GM18951 (cell line): ENCODE results near the gene DNAH8.

Experiments used
- POLR2A ChIP-seq: IDR thresholded peaks from 4 replicates; pipeline ENCODE4 v1.6.1; 2011; ENCODE audit warnings: mild to moderate bottlenecking; ENCODE audit not compliant: insufficient read length, insufficient read depth; ENCODE audit errors: extremely low read depth
- in situ Hi-C: fragments of 300-500 bp; cut with MboI; formaldehyde crosslinking; loops from one replicate; pipeline ENCODE4 v1.12.0; 2022; ENCODE audit warnings: low sequenced_read_pairs, mixed read lengths, inconsistent platforms; ENCODE audit not compliant: unreplicated experiment

Gene DNAH8, protein sequence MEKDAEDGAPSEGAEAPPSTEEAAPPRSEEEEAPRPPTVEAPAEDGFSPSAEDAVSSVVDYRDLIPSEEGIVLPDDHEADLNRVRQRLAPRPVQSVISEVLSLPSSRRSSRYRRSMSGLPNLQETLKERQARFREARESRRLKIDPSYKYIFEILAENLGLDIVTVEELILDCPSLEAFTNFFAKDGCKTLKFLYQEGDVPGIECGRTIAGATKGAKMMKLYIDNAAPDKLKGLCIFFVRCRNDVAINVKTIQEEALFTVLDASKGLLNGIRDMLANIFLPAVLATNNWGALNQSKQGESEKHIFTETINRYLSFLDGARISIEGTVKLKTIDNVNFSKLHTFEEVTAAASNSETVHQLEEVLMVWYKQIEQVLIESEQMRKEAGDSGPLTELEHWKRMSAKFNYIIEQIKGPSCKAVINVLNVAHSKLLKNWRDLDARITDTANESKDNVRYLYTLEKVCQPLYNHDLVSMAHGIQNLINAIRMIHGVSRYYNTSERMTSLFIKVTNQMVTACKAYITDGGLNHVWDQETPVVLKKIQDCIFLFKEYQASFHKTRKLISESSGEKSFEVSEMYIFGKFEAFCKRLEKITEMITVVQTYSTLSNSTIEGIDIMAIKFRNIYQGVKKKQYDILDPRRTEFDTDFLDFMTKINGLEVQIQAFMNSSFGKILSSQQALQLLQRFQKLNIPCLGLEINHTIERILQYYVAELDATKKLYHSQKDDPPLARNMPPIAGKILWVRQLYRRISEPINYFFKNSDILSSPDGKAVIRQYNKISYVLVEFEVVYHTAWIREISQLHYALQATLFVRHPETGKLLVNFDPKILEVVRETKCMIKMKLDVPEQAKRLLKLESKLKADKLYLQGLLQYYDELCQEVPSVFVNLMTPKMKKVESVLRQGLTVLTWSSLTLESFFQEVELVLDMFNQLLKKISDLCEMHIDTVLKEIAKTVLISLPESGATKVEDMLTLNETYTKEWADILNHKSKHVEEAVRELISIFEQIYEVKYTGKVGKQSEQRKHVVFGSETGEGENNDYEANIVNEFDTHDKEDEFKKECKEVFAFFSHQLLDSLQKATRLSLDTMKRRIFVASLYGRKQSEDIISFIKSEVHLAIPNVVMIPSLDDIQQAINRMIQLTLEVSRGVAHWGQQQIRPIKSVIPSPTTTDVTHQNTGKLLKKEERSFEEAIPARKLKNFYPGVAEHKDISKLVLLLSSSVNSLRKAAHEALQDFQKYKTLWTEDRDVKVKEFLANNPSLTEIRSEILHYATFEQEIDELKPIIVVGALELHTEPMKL (N-terminal part only)

GRCh38 chr6:38715016-38715689 lies at the start of gene DNAH8:
TSS of gene DNAH8 (plus strand) at chr6:38715311. CDS start at chr6:38722810, 7,499 bp downstream.
- no peak for TF ChIP-seq POLR2A
- in situ Hi-C loops: no loop called here

- in situ Hi-C loops: no loop called here
- no peak for TF ChIP-seq POLR2A
Measured at GRCh38 chr6:38671885-38672467, 43.1 kb upstream of the DNAH8 start.

GRCh38 chr6:38673397-38674165 lies 41.5 kb upstream of the DNAH8 start:
- no peak for TF ChIP-seq POLR2A
- in situ Hi-C loops: no loop called here

- no peak for TF ChIP-seq POLR2A
- in situ Hi-C loops: no loop called here
Measured at GRCh38 chr6:38676236-38676973, 38.7 kb upstream of the DNAH8 start.

DNA sequence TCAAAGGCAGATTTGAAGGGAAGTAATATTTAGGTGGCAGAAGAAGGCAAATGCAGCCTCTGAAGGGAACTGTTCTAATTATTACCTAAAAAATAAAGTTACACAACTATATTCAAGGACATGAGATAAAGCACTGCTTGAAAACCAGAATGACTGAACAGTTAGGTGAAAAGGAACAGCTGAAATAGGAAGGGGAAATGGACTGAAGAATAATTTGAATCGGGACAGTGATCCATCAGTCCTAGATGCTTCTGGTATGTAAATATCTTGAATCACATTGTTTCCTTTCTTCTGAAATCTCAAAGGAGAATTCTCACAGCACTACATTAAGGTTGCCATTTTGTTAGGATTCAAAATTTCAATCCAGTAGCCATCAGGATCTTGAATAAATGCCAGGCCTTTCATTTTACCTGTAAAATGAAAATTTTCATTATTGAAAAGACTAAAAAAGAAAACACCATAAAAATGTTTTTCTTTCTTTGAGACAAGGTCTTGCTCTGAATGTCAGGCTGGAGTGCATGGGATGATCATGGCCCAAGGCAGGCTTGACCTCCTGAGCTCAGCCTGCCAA lies 38.1 kb upstream of the DNAH8 start:
- in situ Hi-C loops: no loop called here
- TF ChIP-seq POLR2A: no peak

- TF ChIP-seq POLR2A: no peak
- in situ Hi-C loops: no loop called here
Measured at GRCh38 chr6:38678178-38678760, 36.8 kb upstream of the DNAH8 start.

DNA sequence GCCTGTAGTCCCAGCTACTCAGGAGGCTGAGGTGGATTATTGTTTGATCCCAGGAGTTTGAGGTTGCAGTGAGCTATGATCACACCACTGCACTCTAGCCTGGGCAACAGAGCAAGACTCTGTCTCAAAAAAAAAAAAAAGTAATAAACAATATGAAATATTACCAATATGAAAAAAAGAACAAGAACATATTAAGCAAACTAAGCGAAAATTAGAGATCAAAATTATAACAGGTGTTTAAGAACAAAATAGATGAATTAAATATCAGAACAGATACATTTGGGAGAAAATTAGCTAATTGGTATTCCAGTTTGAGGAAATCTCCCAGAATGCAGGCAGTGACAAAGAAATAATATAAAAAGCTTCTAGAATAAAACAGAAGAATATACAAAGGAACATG lies 35.4 kb upstream of the DNAH8 start:
- no peak for TF ChIP-seq POLR2A
- in situ Hi-C loops: no loop called here

GRCh38 chr6:38681850-38682249 lies 33.3 kb upstream of the DNAH8 start:
- no peak for TF ChIP-seq POLR2A
- in situ Hi-C loops: no loop called here

DNA sequence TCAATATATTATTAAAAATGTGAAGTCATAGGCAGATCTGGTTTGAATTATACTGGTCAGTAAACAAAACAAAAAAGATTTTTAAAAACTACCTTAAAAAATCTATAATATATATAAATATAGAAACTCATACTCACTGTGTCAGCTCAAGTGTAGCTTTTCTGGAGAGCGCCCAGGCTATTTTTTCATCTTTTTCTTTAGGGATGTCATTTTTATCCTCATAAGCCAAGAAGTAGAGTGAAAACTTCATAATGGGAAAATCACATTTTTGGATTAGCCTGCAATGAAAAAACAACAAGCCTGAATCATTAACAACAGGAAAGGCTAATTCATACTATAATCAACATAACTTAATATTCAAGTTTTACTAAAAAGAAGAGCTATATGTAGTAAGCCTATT lies 30.9 kb upstream of the DNAH8 start:
- in situ Hi-C loops: no loop called here

DNA sequence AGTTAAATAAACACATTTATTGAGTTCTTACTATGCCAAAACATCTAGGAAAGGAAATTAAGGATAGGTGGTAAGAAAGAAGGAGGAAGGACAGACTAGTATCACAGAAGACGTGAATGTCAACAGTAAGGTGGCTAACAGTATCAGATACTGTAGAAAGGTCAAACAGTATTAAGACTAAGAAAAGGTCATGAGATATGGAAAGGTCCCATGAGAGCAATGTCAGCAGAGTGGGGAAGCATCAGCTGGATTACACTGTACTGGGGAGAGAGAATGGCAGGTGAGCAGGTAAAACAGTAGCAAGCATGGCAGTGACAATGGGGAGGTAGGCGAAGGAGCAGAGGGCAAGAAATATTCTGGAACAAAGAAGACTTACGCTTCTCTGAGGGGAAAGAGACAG lies 30.2 kb upstream of the DNAH8 start:
- no peak for TF ChIP-seq POLR2A
- in situ Hi-C loops: no loop called here

More for the DNA sequence above, 30.9 kb upstream of the DNAH8 start:
- TF ChIP-seq POLR2A: no peak
